GM19035 (cell line): Measurements from ENCODE around the gene PASK.

Source experiments
- ATAC-seq: cut with Tn5 transposase; IDR thresholded peaks from one replicate; pipeline ENCODE4 v1.9.1; 2021; ENCODE audit not compliant: unreplicated experiment

Gene PASK

GRCh38 chr2:241180495-241180894 is 31.2 kb upstream of the PASK start:
- ATAC-seq: no peak

GRCh38 chr2:241179899-241180298 is 30.6 kb upstream of the PASK start:
- no peak for ATAC-seq

GRCh38 chr2:241178961-241179360 is 29.7 kb upstream of the PASK start:
- ATAC-seq: no peak

- no peak for ATAC-seq
Measured at GRCh38 chr2:241177526-241178334, 28.5 kb upstream of the PASK start.

- ATAC-seq: no peak
Measured at GRCh38 chr2:241173557-241173956, 24.3 kb upstream of the PASK start.

GRCh38 chr2:241168366-241168765 is 19.1 kb upstream of the PASK start:
- no peak for ATAC-seq

GRCh38 chr2:241163601-241164118 is 14.4 kb upstream of the PASK start:
- no peak for ATAC-seq

GRCh38 chr2:241161646-241162281 is 12.5 kb upstream of the PASK start:
- ATAC-seq: no peak

GRCh38 chr2:241160318-241160717 is 11.0 kb upstream of the PASK start:
- no peak for ATAC-seq

- ATAC-seq: no peak
Measured at GRCh38 chr2:241159116-241159515, 9.8 kb upstream of the PASK start.

- no peak for ATAC-seq
Measured at GRCh38 chr2:241158546-241158900, 9.3 kb upstream of the PASK start.

GRCh38 chr2:241157841-241158545 is 8.7 kb upstream of the PASK start:
- ATAC-seq: no peak

GRCh38 chr2:241156971-241157441 is 7.7 kb upstream of the PASK start:
- ATAC-seq: no peak

- no peak for ATAC-seq
Measured at GRCh38 chr2:241155936-241156335, 6.7 kb upstream of the PASK start.

GRCh38 chr2:241154915-241155314 is 5.6 kb upstream of the PASK start:
- ATAC-seq: no peak

GRCh38 chr2:241153616-241154015 is 4.3 kb upstream of the PASK start:
- ATAC-seq: no peak

GRCh38 chr2:241151934-241152660 is 2.8 kb upstream of the PASK start:
- no peak for ATAC-seq

GRCh38 chr2:241150660-241151530 is 1.6 kb upstream of the PASK start:
- peak; percentile 17 for ATAC-seq

- ATAC-seq: peak; percentile 76
Measured at GRCh38 chr2:241149925-241150659, 820 bp upstream of the PASK start, which contains the start of gene PPP1R7. Gene PPP1R7 (plus strand): TSS chr2:241150467. CDS start chr2:241150496, 29 bp downstream.

- ATAC-seq: no peak
Measured at GRCh38 chr2:241149675-241149924, 328 bp upstream of the PASK start.
